ENCODE results near the gene CCDC158.
"Not testable (repeated sequence)": the region's sequence is repeated elsewhere in the genome, so short reads cannot be mapped to it uniquely, and the experiment has no call there.

CCDC158 gene

DNA sequence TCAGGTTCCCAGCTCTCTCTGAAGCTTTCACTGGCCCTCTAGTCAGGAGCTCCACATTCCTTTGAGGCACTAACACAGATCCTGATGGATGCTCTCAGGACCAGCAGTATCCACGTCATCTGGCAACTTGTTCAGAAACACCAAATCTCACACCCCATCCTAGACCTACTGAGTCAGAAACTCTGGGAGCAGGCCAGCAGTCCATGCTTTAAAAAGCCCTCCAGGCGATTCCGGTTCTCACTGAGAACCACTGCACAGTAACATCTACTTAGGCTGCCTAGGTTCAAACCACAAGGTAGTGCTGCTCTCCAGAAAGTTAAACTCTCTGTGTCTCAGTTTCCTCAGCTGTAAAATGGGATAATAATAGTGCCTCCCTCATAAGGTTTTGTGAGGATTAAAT lies 55.3 kb downstream of the CCDC158 start:
- Mint-ChIP-seq H3K36me3 (ENCODE audit: low read depth) (no peaks in the 10 kb centered on the region), H3K27me3 (ENCODE audit: low read depth) (peaks cover 20% of the 10 kb centered on the region), H3K9me3 (peaks cover 5% of the 10 kb centered on the region), H3K27ac (no peak overlapping the region), H3K4me3 (no peak overlapping the region), H3K4me1 (ENCODE audit: low read depth) (no peaks in the 10 kb centered on the region)

DNA sequence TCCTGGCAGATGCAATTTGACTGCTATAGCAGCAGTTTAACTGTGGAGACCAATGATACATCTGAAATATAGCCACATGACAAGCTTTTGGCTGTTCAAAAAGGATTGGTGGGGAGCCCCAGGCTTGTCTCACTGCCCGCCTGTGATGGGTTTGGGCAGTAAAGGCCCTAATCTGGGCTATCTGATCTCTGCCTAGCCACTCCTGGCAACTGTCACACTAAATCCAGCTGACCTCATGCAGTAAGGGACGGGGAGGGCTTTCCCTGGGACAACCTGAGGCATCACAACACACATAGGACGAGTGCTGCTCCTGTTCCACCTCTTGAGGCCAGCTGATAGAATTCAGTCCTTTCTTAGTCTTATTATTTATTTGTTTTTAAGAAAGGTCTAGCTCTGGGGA lies 56.2 kb downstream of the CCDC158 start:
- Mint-ChIP-seq H3K4me3 (no peak overlapping the region), H3K36me3 (ENCODE audit: low read depth) (no peaks in the 10 kb centered on the region), H3K9me3 (peaks cover 10% of the 10 kb centered on the region), H3K4me1 (ENCODE audit: low read depth) (no peaks in the 10 kb centered on the region), H3K27ac (no peak overlapping the region), H3K27me3 (ENCODE audit: low read depth) (peaks cover 14% of the 10 kb centered on the region)

DNA sequence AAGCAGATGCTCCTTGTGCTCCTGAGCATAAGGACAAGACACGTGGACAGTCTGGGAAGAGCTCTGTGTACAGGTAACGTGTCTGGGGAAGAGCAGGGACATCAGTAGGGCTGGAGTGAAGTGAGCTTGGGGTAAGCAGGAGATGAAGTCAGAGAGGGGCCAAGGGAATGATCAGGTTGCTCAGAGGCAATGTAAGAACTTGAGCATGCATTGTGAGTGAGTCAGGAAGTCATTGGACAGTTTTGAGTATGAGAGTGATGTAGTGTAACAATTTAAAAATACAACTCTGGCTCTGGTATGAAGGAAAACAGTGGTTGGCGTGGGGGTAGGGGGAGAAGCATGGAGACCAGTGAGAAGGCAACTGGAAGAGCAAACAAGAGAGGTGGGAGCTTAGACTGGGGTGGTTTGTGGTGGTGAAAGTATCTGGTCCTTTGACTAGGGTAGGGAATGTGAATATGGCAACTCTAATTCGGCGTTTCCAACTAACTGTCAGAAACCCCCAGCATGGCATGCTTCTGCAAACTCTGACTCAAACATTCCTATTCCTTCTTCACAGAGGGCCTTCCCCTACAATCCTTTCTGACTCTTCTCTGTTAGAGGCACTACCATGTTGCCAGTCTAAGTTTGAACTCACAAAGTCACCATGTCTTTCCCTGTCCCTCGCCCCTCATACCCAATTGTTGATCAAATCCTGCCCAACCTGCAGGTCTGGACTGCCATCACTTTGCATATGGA lies 57.2 kb downstream of the CCDC158 start:
- Mint-ChIP-seq H3K36me3 (ENCODE audit: low read depth) (peaks cover 1% of the 10 kb centered on the region), H3K27me3 (ENCODE audit: low read depth) (peaks cover 14% of the 10 kb centered on the region), H3K27ac (no peak overlapping the region), H3K4me3 (no peak overlapping the region), H3K4me1 (ENCODE audit: low read depth) (no peaks in the 10 kb centered on the region), H3K9me3 (peaks cover 19% of the 10 kb centered on the region)

- Mint-ChIP-seq H3K9me3 (peaks cover 31% of the 10 kb centered on the region), H3K4me3 (no peak overlapping the region), H3K27ac (no peak overlapping the region), H3K4me1 (ENCODE audit: low read depth) (no peaks in the 10 kb centered on the region), H3K27me3 (ENCODE audit: low read depth) (peaks cover 6% of the 10 kb centered on the region), H3K36me3 (ENCODE audit: low read depth) (peaks cover 1% of the 10 kb centered on the region)
Observed at GRCh38 chr4:76361689-76362412, 59.1 kb downstream of the CCDC158 start.

DNA sequence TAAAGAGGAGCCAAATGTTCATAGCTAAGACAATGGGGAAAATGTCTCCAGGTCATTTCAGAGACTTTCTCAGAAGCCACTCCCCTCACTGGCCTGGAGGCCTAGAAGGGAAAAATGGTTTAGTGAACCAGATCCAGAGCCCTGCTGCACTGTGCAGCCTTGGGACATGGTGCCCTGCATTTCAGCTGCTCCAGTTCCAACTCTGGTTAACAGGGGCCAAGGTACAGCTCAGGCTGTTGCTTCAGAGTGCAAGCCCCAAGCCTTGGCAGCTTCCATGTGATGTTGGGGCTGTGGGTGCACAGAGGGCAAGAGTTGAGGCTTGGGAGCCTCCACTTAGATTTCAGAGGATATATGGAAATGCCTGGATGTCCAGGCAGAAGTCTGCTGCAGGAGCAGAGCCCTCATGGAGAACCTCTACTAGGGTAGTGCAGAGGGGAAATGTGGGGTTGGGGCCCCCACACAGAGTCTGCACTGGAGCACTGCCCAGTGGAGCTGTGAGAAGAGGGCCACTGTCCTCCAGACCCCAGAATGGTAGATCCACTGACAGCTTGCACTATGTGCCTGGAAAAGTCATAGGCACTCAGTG lies 61.0 kb downstream of the CCDC158 start:
- not testable (repeated sequence) for H3K27ac Mint-ChIP-seq; H3K4me1 Mint-ChIP-seq (ENCODE audit: low read depth); H3K27me3 Mint-ChIP-seq (ENCODE audit: low read depth); H3K4me3 Mint-ChIP-seq; H3K36me3 Mint-ChIP-seq (ENCODE audit: low read depth)
- H3K9me3 Mint-ChIP-seq: peaks cover 31% of the 10 kb centered on the region

- H3K27ac Mint-ChIP-seq: no peak overlapping the region
- no peaks in the 10 kb centered on the region for H3K27me3 Mint-ChIP-seq (ENCODE audit: low read depth)
- no peak overlapping the region for H3K4me3 Mint-ChIP-seq
- H3K36me3 Mint-ChIP-seq (ENCODE audit: low read depth): peaks cover 1% of the 10 kb centered on the region
- H3K4me1 Mint-ChIP-seq (ENCODE audit: low read depth): peaks cover 9% of the 10 kb centered on the region
- H3K9me3 Mint-ChIP-seq: peaks cover 31% of the 10 kb centered on the region
Observed at GRCh38 chr4:76357981-76358380, 63.0 kb downstream of the CCDC158 start.

GRCh38 chr4:76354517-76355473 lies 66.1 kb downstream of the CCDC158 start:
- Mint-ChIP-seq H3K36me3 (ENCODE audit: low read depth) (peaks cover 1% of the 10 kb centered on the region), H3K4me3 (peak overlapping the region; percentile 34), H3K9me3 (peaks cover 21% of the 10 kb centered on the region), H3K4me1 (ENCODE audit: low read depth) (peaks cover 9% of the 10 kb centered on the region), H3K27ac (peak overlapping the region; percentile 27), H3K27me3 (ENCODE audit: low read depth) (peaks cover under 1% of the 10 kb centered on the region)

GRCh38 chr4:76342803-76343202 lies 78.1 kb downstream of the CCDC158 start:
- no peaks in the 10 kb centered on the region for H3K4me1 Mint-ChIP-seq (ENCODE audit: low read depth)
- peaks cover 22% of the 10 kb centered on the region for H3K27me3 Mint-ChIP-seq (ENCODE audit: low read depth)
- peaks cover 5% of the 10 kb centered on the region for H3K9me3 Mint-ChIP-seq
- no peaks in the 10 kb centered on the region for H3K36me3 Mint-ChIP-seq (ENCODE audit: low read depth)
- no peak overlapping the region for H3K27ac Mint-ChIP-seq
- no peak overlapping the region for H3K4me3 Mint-ChIP-seq

GRCh38 chr4:76342191-76342590 lies 78.8 kb downstream of the CCDC158 start:
- no peaks in the 10 kb centered on the region for H3K36me3 Mint-ChIP-seq (ENCODE audit: low read depth)
- peaks cover 27% of the 10 kb centered on the region for H3K27me3 Mint-ChIP-seq (ENCODE audit: low read depth)
- H3K27ac Mint-ChIP-seq: no peak overlapping the region
- no peak overlapping the region for H3K4me3 Mint-ChIP-seq
- peaks cover 5% of the 10 kb centered on the region for H3K9me3 Mint-ChIP-seq
- H3K4me1 Mint-ChIP-seq (ENCODE audit: low read depth): no peaks in the 10 kb centered on the region

DNA sequence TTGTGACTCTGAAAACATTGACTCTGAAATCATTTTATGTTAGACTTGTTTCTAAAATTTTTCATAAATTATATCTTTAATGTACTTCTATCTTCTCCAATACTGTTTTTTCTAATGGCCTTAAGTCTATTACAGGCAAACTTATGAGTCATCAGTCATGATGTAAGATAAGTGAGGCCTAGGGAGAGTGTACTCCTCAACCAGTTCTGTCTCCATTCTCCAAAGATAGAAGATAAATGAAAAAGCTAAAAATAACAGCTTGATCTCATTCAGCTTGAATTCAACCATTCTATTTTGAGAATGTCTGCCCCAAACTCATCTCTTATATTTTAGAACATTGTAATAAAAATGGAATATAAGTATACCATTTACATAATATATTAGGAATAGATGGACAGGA lies 79.9 kb downstream of the CCDC158 start:
- Mint-ChIP-seq H3K36me3 (ENCODE audit: low read depth) (no peaks in the 10 kb centered on the region), H3K4me1 (ENCODE audit: low read depth) (no peaks in the 10 kb centered on the region), H3K4me3 (no peak overlapping the region), H3K27me3 (ENCODE audit: low read depth) (peaks cover 33% of the 10 kb centered on the region), H3K27ac (no peak overlapping the region), H3K9me3 (peaks cover 5% of the 10 kb centered on the region)

DNA sequence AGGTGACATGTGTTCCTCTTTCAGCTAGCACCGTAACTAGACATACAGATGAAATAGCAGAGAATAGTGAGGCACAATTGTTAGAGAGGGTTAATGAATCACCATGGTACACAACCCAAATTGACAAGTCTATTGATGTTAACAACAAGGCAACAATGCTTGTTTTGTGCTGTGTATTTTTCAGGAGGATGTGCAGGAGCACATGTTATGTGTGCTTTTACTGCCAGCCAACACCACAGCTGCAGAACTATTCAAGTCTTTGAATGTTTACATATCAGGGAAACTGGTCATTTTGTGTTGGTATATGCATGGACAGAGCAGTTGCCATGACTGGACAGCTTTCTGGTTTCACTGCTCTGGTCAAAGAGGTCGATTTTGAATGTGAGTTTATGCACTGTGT lies 81.6 kb downstream of the CCDC158 start:
- no peaks in the 10 kb centered on the region for H3K4me1 Mint-ChIP-seq (ENCODE audit: low read depth)
- H3K4me3 Mint-ChIP-seq: no peak overlapping the region
- no peak overlapping the region for H3K27ac Mint-ChIP-seq
- H3K9me3 Mint-ChIP-seq: no peaks in the 10 kb centered on the region
- peaks cover 28% of the 10 kb centered on the region for H3K27me3 Mint-ChIP-seq (ENCODE audit: low read depth)
- H3K36me3 Mint-ChIP-seq (ENCODE audit: low read depth): no peaks in the 10 kb centered on the region

DNA sequence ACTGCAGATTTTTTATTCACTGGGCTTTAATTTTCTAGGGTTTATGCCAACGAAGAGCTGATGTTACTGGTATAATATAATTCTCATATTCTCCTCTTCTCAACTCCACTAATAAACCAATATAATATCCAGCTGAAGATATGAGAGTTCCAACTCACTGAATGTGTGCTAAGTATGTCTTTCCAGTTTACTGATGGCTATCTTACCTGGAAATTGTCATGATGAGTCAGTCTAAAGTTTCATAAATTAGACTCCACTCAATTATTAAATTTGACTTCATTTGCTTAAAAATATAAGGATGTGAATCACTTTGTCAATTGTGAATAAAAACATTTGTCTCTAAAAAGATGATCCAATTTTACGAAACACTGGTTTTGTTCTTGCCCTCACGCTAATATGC lies 86.1 kb downstream of the CCDC158 start:
- Mint-ChIP-seq H3K4me1 (ENCODE audit: low read depth) (no peaks in the 10 kb centered on the region), H3K27me3 (ENCODE audit: low read depth) (peaks cover 39% of the 10 kb centered on the region), H3K4me3 (no peak overlapping the region), H3K9me3 (no peaks in the 10 kb centered on the region), H3K36me3 (ENCODE audit: low read depth) (no peaks in the 10 kb centered on the region), H3K27ac (no peak overlapping the region)

DNA sequence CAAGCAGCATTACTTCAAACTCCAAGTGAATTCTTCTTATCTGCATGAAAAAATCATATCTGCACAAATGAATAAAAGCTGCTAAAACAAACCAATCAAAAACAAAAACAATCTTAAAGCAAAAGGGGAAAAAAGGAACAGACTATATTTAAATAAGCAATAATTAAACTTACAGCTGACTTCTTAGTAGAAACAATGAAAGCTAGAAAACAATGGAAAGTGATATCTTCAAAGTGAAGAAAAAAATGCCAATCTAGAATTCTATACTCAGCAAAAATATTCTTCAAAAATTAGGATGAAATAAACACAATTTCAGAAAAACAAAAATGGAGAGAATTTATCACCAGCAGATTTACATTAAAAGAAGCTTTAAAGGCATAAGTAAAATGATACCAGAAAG lies 94.4 kb downstream of the CCDC158 start:
- no peak overlapping the region for H3K27ac Mint-ChIP-seq
- no peaks in the 10 kb centered on the region for H3K4me1 Mint-ChIP-seq (ENCODE audit: low read depth)
- H3K27me3 Mint-ChIP-seq (ENCODE audit: low read depth): peaks cover 11% of the 10 kb centered on the region
- peaks cover 21% of the 10 kb centered on the region for H3K9me3 Mint-ChIP-seq
- H3K4me3 Mint-ChIP-seq: no peak overlapping the region
- H3K36me3 Mint-ChIP-seq (ENCODE audit: low read depth): peaks cover 1% of the 10 kb centered on the region

- H3K27ac Mint-ChIP-seq: no peak overlapping the region
- peaks cover 24% of the 10 kb centered on the region for H3K9me3 Mint-ChIP-seq
- no peak overlapping the region for H3K4me3 Mint-ChIP-seq
- peaks cover 12% of the 10 kb centered on the region for H3K27me3 Mint-ChIP-seq (ENCODE audit: low read depth)
- H3K4me1 Mint-ChIP-seq (ENCODE audit: low read depth): no peaks in the 10 kb centered on the region
- peaks cover 1% of the 10 kb centered on the region for H3K36me3 Mint-ChIP-seq (ENCODE audit: low read depth)
Observed at GRCh38 chr4:76325072-76325471, 95.9 kb downstream of the CCDC158 start.
